ENCODE data around the gene CGB8. TPM values are rescaled to one million over a fixed set of nuclear protein-coding genes. Genes with fewer than 3 reads are reported as not detected.

CGB8 gene
- total RNA-seq, 4 donors from 2014 or later: not detected

- Histone ChIP-seq H3K4me3 (no peak overlapping the region), H3K4me1 (peaks cover 25 to 53% of the 10 kb centered on the region in 2 donors), H3K27ac (peak overlapping the region; percentile 83 to 95 (median 90)), H3K36me3 (no peaks in the 10 kb centered on the region), H3K27me3 (peaks cover 0 to 2% (median 0%) of the 10 kb centered on the region in 3 donors), H3K9me3 (no peaks in the 10 kb centered on the region)
- intact Hi-C loops (cut with DNase I; ENCODE audit: low total_unique reads) (no loop called here), in situ Hi-C loops (cut with MboI; ENCODE audit: low sequenced_read_pairs in 4 of 4) (no loop called here)
- no peak for TF ChIP-seq CTCF (IDR thresholded peaks at IDR 0.05 in 4 of 5, conservative IDR thresholded peaks at IDR 0.05 in 1 of 5)
- peak in 1 of 2 donors; percentile 30 for TF ChIP-seq POLR2A (IDR thresholded peaks at IDR 0.05)
- DNase-seq: peak in 1 of 2 donors; percentile 47
- ATAC-seq: no peak
Observed at GRCh38 chr19:49067554-49067953, 18.6 kb upstream of the CGB8 start.

GRCh38 chr19:49065905-49066512, 17.1 kb upstream of the CGB8 start:
- H3K9me3 ChIP-seq: no peaks in the 10 kb centered on the region
- peaks cover 0 to 2% (median 0%) of the 10 kb centered on the region in 3 donors for H3K27me3 ChIP-seq
- H3K4me1 ChIP-seq: peaks cover 25 to 53% of the 10 kb centered on the region in 2 donors
- intact Hi-C loops (cut with DNase I; ENCODE audit: low total_unique reads): no loop called here
- H3K36me3 ChIP-seq: no peaks in the 10 kb centered on the region
- TF ChIP-seq POLR2A (IDR thresholded peaks at IDR 0.05) (peak; percentile 62 to 72), CTCF (IDR thresholded peaks at IDR 0.05 in 4 of 5, conservative IDR thresholded peaks at IDR 0.05 in 1 of 5) (no peak)
- peak; percentile 68 to 91 for DNase-seq
- H3K27ac ChIP-seq: peak overlapping the region; percentile 83 to 95 (median 90)
- in situ Hi-C loops (cut with MboI; ENCODE audit: low sequenced_read_pairs in 4 of 4): no loop called here
- peak; percentile 77 to 83 for ATAC-seq
- peak overlapping the region in 3 of 4 donors; percentile 12 to 50 (median 33) for H3K4me3 ChIP-seq

- Histone ChIP-seq H3K4me3 (peak within 1 kb of the TSS; percentile 12 to 50 (median 38)), H3K9me3 (no peaks in the 10 kb centered on the region), H3K27me3 (peaks cover 0 to 2% (median 0%) of the 10 kb centered on the region in 3 donors), H3K27ac (peak within 1 kb of the TSS; percentile 83 to 95 (median 90)), H3K4me1 (peaks cover 25 to 47% of the 10 kb centered on the region in 2 donors), H3K36me3 (no peaks in the 10 kb centered on the region)
- peak; percentile 15 to 20 for ATAC-seq
- in situ Hi-C loops (cut with MboI; ENCODE audit: low sequenced_read_pairs in 4 of 4): no loop called here
- DNase-seq: peak in 1 of 2 donors; percentile 52
- intact Hi-C loops (cut with DNase I; ENCODE audit: low total_unique reads): no loop called here
- TF ChIP-seq POLR2A (IDR thresholded peaks at IDR 0.05) (no peak), CTCF (IDR thresholded peaks at IDR 0.05 in 4 of 5, conservative IDR thresholded peaks at IDR 0.05 in 1 of 5) (no peak)
Observed at GRCh38 chr19:49064768-49065611, 16.1 kb upstream of the CGB8 start, which contains the start of gene NTF4. TSS of gene NTF4 (minus strand) at chr19:49064818. CDS start at chr19:49061997, 2,821 bp downstream.

- ATAC-seq (no peak), DNase-seq (no peak)
- no peak overlapping the region for H3K4me3 ChIP-seq
- peaks cover 25 to 38% of the 10 kb centered on the region in 2 donors for H3K4me1 ChIP-seq
- in situ Hi-C loops (cut with MboI; ENCODE audit: low sequenced_read_pairs in 4 of 4) (no loop called here), intact Hi-C loops (cut with DNase I; ENCODE audit: low total_unique reads) (no loop called here)
- no peaks in the 10 kb centered on the region for H3K9me3 ChIP-seq
- no peaks in the 10 kb centered on the region for H3K36me3 ChIP-seq
- no peak for TF ChIP-seq CTCF (IDR thresholded peaks at IDR 0.05 in 4 of 5, conservative IDR thresholded peaks at IDR 0.05 in 1 of 5)
- TF ChIP-seq POLR2A (IDR thresholded peaks at IDR 0.05): no peak
- peaks cover 0 to 2% (median 0%) of the 10 kb centered on the region in 3 donors for H3K27me3 ChIP-seq
- peak overlapping the region; percentile 83 to 95 (median 90) for H3K27ac ChIP-seq
Observed at GRCh38 chr19:49064029-49064629, 15.2 kb upstream of the CGB8 start.

Measured in gastrocnemius medialis (tissue), 4 donors.